Measurements from ENCODE around the gene PHF2. TPM values are rescaled to one million over a fixed set of nuclear protein-coding genes. Genes with fewer than 3 reads are reported as not detected.

The PHF2 gene
- total and polyA plus RNA-seq, 9 of the 15 experiments (the other 6 are each of a cell fraction or from before 2014, with no cell fraction given) = 0.37 to 14.4 (median 8.1) TPM

- in situ Hi-C loops (cut with MboI) (no loop called here), intact Hi-C loops (cut with micrococcal nuclease) (loop anchor here (10.0 kb wide), 1 partner anchor 90 kb away; the partner anchor contains the start of gene PHF2)
- H3K27me3 ChIP-seq (ENCODE audit: control insufficient read depth in 2 of 2, insufficient read depth in 2 of 2, low read length in 2 of 2) = no peaks in the 10 kb centered on the region
- H3K27ac ChIP-seq (ENCODE audit: extremely low read depth, low read depth, low read length) = no peak overlapping the region
- no peak for FAIRE-seq
- H2AFZ ChIP-seq (ENCODE audit: low read depth, low read length) = no peak overlapping the region
- POLR2A ChIA-PET = no interaction called here
- TF ChIP-seq PYGO2 (tag; IDR thresholded peaks at IDR 0.05) = no peak
- H4K20me1 ChIP-seq (replicated peaks; ENCODE audit: control insufficient read depth, insufficient read depth, low read length) = peaks cover 11% of the 10 kb centered on the region
- 62% methylated on average over 9 of the region's 15 CpGs for WGBS (ENCODE audit: insufficient coverage, low coverage, missing lambda C conversion rate)
- H3K9me1 ChIP-seq (ENCODE audit: control insufficient read depth, insufficient read depth, low read length) = peaks cover 3% of the 10 kb centered on the region
- no peak overlapping the region for H3K9ac ChIP-seq (ENCODE audit: insufficient read depth in 1 of 2, low read depth in 2 of 2, low read length in 2 of 2)
- no peak overlapping the region for H3K4me2 ChIP-seq (ENCODE audit: insufficient read depth, low read length)
- ATAC-seq = no peak
- H3K4me1 ChIP-seq (replicated peaks in 1 of 2; ENCODE audit: control insufficient read depth in 2 of 2, insufficient read depth in 2 of 2, low read length in 2 of 2) = peaks cover 7 to 39% of the 10 kb centered on the region in 2 experiments; a peak in 4 of 5 replicates
- no peaks in the 10 kb centered on the region for H3K9me3 ChIP-seq (replicated peaks; ENCODE audit: control insufficient read depth, insufficient read depth, low read depth, low read length)
- no TSS peak for BruUV-seq (replicated peaks)
- no peak for DNase-seq (ENCODE audit: extremely low read depth in 1 of 4, low spot score in 3 of 4)
- H3K36me3 ChIP-seq (ENCODE audit: control insufficient read depth, insufficient read depth, low read length) = peaks cover 14% of the 10 kb centered on the region; the same call in 2 of the 3 replicates
- CTCF ChIA-PET (ENCODE audit: low intra/inter-chr PET ratio) = no interaction called here
- no peaks in the 10 kb centered on the region for H3K79me2 ChIP-seq (ENCODE audit: control insufficient read depth, insufficient read depth, low read length)
- no peak overlapping the region for H3K4me3 ChIP-seq
Measured at GRCh38 chr9:93664549-93665120, 88.3 kb downstream of the PHF2 start.

DNA sequence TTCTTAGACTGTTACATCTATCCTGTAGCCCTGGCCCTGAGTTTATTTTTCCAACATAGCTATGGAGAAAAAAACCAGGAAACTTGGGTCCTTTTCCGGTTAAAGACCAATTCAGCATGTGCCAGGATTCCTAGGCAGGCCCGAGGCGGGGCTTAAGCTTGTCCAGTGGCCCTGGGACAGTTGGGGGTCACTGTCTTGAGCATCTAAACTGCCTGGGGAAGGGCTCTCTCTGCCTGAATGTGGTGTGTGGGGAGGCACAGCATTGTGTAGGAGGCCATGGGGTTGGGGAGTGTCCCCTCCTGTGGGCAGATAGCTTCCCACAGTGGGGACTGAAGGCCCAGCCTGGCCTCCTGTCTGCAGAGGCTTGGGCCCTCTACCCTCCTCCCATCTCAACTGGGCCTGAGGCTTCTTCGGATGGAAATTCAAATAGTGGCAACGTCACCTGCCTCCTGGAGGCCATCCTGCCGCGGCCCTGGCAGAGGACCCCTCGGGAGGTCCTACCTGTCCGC, 88.8 kb downstream of the PHF2 start:
- FAIRE-seq (no peak), ATAC-seq (no peak), DNase-seq (ENCODE audit: extremely low read depth in 1 of 4, low spot score in 3 of 4) (no peak)
- ChIA-PET CTCF (ENCODE audit: low intra/inter-chr PET ratio) (no interaction called here), POLR2A (interaction anchor here (0.6 kb wide), 2 partner anchors 12 to 152 kb away, joined by 3 read pairs; no protein-coding TSS in a partner anchor)
- H4K20me1 ChIP-seq (replicated peaks; ENCODE audit: control insufficient read depth, insufficient read depth, low read length) = peaks cover 13% of the 10 kb centered on the region
- H3K4me2 ChIP-seq (ENCODE audit: insufficient read depth, low read length) = no peak overlapping the region
- peaks cover 14% of the 10 kb centered on the region; the same call in 2 of the 3 replicates for H3K36me3 ChIP-seq (ENCODE audit: control insufficient read depth, insufficient read depth, low read length)
- in situ Hi-C loops (cut with MboI) = no loop called here
- no peak overlapping the region for H3K9ac ChIP-seq (ENCODE audit: insufficient read depth in 1 of 2, low read depth in 2 of 2, low read length in 2 of 2)
- WGBS (ENCODE audit: insufficient coverage, low coverage, missing lambda C conversion rate) = 90% methylated on average over 9 of the region's 9 CpGs
- H2AFZ ChIP-seq (ENCODE audit: low read depth, low read length) = no peak overlapping the region
- intact Hi-C loops (cut with micrococcal nuclease) = loop anchor here (10.0 kb wide), 1 partner anchor 90 kb away; the partner anchor contains the start of gene PHF2
- no peak overlapping the region for H3K4me3 ChIP-seq
- H3K27ac ChIP-seq (ENCODE audit: extremely low read depth, low read depth, low read length) = no peak overlapping the region
- peaks cover 7 to 39% of the 10 kb centered on the region in 2 experiments; a peak in 4 of 5 replicates for H3K4me1 ChIP-seq (replicated peaks in 1 of 2; ENCODE audit: control insufficient read depth in 2 of 2, insufficient read depth in 2 of 2, low read length in 2 of 2)
- H3K9me1 ChIP-seq (ENCODE audit: control insufficient read depth, insufficient read depth, low read length) = peaks cover 3% of the 10 kb centered on the region
- H3K27me3 ChIP-seq (ENCODE audit: control insufficient read depth in 2 of 2, insufficient read depth in 2 of 2, low read length in 2 of 2) = no peaks in the 10 kb centered on the region
- BruUV-seq (replicated peaks) = no TSS peak
- no peaks in the 10 kb centered on the region for H3K9me3 ChIP-seq (replicated peaks; ENCODE audit: control insufficient read depth, insufficient read depth, low read depth, low read length)
- no peaks in the 10 kb centered on the region for H3K79me2 ChIP-seq (ENCODE audit: control insufficient read depth, insufficient read depth, low read length)
- no peak for TF ChIP-seq SPI1 (IDR thresholded peaks at IDR 0.05; ENCODE audit: borderline replicate concordance, low read depth, low read length)
- TF ChIP-seq HCFC1 (IDR thresholded peaks at IDR 0.05; ENCODE audit: low read depth, low read length) = no peak
- no peak for TF ChIP-seq SNAPC5 (CRISPR knock-in tag; IDR thresholded peaks at IDR 0.05)
- TF ChIP-seq CC2D1A (IDR thresholded peaks at IDR 0.05) = no peak
- TF ChIP-seq TCFL5 (CRISPR knock-in tag; conservative IDR thresholded peaks at IDR 0.05) = no peak
- no peak for TF ChIP-seq ESRRA (IDR thresholded peaks at IDR 0.05; ENCODE audit: borderline replicate concordance, low read depth)
- TF ChIP-seq ZNF444 (CRISPR knock-in tag; IDR thresholded peaks at IDR 0.05) = no peak
- TF ChIP-seq ZNF431 (CRISPR knock-in tag; IDR thresholded peaks at IDR 0.05) = no peak
- TF ChIP-seq, protein P1, sequence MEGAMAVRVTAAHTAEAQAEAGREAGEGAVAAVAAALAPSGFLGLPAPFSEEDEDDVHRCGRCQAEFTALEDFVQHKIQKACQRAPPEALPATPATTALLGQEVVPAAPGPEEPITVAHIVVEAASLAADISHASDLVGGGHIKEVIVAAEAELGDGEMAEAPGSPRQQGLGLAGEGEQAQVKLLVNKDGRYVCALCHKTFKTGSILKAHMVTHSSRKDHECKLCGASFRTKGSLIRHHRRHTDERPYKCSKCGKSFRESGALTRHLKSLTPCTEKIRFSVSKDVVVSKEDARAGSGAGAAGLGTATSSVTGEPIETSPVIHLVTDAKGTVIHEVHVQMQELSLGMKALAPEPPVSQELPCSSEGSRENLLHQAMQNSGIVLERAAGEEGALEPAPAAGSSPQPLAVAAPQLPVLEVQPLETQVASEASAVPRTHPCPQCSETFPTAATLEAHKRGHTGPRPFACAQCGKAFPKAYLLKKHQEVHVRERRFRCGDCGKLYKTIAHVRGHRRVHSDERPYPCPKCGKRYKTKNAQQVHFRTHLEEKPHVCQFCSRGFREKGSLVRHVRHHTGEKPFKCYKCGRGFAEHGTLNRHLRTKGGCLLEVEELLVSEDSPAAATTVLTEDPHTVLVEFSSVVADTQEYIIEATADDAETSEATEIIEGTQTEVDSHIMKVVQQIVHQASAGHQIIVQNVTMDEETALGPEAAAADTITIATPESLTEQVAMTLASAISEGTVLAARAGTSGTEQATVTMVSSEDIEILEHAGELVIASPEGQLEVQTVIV (CRISPR knock-in tag; IDR thresholded peaks at IDR 0.05; ENCODE audit: borderline replicate concordance) = no peak
- no peak for TF ChIP-seq CHD2 (IDR thresholded peaks at IDR 0.05; ENCODE audit: low read depth, low read length)
- no peak for TF ChIP-seq RBM22 (IDR thresholded peaks at IDR 0.05; ENCODE audit: low read depth, low read length, poor library complexity, severe bottlenecking)
- no peak for TF ChIP-seq FOXA1 (IDR thresholded peaks at IDR 0.05; ENCODE audit: borderline replicate concordance)
